ENCODE data around the gene PRR29.
"Not testable (repeated sequence)": the region's sequence is repeated elsewhere in the genome, so short reads cannot be mapped to it uniquely, and the experiment has no call there.

The PRR29 gene

DNA sequence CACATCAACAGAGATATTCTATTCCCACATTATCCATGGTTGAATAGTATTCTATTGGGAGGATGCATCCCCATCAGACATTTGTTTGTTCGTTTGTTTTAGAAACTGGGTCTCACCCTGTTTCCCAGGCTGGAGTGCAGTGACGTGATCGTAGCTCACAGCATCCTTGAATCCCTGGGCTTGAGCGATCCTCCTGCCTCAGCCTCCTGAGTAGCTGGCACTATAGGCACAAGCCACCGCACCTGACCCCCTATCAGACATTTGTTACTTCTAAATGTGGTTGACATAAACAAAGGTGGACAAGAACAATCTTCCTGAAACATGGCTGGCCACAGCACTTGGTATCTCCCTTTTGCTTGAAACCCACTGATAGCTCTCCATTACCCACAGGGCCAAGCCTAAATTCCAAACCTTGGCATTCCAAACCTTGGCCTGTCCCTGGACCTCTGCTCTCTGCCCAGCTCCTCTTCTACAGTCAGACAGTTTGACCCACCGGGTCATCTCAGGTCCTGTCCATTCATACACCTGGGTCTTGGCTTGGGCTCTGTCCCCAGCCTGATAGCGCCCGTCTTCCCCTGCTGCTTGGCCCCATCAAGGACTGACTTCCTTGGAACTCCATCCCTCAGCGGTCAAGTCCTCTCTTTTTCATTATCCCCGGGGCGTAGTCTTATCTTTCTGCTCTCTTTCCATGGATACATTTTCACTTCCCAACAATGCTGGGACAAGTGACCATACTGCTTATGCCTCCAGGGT is 1.5 kb upstream of the PRR29 start:
- in situ Hi-C loops (cut with HindIII; ENCODE audit: low sequenced_read_pairs), result no loop called here

DNA sequence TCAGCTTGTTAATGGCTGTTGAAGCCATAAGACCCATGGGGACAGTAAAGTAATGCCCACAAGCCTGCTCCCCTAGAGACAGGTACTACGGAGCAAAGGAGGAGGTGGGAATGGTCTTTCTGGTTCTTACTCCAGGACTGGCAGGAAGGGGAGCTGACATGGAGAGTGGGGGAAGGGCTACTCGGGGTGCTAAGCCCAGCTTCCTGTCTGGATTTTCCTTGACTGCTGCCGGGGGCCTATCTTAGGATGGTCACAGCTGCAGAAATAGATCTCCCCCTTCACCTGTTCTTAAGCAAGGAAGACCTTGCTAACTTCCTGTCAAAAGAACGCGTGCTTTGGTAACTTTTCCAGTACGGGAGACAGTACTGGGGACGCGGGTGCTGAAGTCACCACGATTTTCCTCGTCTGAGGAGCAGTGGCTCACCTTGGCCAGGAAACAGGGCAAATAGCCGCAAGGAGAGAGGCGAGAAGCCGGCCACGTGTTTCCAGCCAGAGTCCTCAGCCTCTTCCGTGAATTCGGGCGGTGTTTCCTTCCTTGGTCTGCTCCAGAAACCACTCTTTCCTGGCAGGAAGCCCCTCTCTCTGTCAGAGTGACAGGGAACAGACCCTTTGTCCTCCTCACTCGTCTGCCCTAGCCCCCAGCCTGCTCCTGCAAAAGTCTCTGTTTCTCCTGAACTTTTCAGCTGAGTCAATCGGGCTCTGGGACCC is 656 bp upstream of the PRR29 start:
- in situ Hi-C loops (cut with HindIII; ENCODE audit: low sequenced_read_pairs), result no loop called here

DNA sequence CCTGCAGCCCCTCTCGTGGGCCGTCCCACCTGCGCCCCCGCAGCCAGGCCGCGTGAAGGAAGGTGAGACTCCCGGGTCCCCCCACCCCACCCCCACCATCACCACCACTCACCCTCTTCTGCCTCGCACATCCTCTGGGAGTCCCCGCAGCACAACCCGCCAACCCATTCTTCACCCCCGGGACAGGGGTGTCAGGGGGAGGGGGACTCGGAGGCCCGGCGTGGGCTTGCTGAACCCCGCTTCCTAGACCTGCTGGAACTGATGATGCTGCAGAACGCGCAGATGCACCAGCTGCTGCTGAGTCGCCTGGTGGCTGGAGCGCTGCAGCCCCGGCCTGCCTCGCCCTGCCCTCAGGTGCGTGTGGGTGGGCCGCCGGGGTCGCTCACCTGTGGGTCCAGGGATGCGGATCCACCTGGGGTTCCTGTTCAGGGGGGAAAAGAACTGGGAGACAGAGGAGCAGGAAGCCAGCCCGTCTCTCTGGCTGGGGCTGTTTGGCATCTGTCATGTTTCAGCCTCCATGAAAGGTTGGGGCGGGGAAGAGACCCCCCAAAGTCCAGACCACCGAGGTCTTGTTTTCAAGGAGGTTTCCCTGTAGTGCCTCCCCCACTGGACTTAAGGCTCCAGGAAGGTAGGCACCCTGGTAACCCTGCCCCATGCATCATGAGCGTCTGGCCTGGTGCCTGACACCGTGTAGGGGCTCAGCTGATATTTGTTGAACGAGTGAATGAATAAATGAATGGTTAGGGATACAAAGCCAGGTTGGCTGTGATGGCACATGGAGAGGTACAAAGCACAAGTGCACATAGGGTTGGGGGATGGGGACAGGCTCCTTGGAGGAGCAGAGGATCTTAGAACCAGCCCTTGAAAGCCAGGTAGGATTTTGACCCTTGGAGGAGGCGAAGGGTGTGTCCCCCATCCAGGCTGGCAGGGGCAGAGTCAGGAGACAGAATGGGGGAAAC is 849 bp downstream of the PRR29 start:
- in situ Hi-C loops (cut with HindIII; ENCODE audit: low sequenced_read_pairs), result no loop called here

DNA sequence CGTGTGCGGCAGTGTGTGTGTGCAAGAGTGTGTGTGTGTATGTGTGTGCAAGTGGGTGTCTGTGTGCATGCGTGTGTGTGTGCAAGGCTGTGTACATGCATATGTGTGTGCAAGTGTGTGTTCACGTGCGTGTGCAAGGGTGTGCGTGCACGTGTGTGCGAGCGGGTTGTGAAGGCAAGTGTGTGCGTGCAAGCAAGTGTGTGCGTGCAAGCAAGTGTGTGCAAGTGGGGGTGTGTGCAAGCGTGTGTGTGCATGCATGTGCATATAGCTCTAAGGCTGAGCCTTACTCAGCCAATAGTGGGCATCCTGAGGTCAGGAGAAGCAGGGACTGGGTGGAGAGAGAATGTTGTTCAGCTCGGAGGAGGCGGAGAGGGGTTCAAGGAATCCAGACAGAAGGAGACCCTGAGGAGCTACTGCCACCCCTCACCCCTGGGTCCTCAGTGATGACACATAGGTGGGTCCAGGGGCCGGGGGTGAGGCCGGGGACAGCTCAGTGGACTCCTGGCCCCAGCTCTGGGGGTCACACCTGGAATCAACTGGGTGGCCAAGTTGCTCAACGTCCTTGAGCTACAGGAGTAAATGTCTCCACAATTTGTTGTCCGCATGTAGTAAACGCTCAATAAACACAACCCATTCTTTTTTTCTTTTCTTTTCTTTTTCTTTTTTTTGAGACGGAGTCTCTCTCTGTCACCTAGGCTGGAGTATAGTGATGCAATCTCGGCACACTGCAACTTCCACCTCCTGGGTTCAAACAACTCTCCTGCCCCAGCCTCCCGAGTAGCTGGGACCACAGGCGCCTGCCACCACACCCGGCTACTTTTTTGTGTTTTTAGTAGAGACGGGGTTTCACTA is 1.8 kb downstream of the PRR29 start:
- in situ Hi-C loops (cut with HindIII; ENCODE audit: low sequenced_read_pairs), result no loop called here

DNA sequence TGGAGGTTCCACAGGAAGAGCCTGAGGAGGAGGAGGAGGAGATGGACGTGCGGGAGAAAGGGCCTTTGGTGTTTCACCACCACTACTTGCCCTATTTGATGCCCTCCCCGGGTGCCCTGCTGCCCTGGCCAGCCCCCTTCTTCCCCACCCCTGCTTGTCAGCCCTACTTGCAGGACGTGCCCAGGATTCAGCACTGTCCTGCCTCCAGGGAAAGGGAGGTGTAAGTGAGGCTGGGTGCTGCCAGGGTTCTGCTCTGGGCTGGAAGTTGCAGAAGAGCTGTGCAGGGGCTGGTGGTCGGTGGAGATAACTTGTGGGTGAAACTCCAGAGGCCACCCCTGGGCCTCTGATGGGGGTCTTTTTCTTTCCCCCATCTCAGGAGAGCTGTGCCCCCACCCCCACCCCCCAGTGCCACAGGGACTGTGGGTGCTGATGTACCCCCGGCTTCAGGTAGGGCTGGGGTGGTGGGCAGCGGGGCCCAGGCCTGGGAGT is 3.0 kb downstream of the PRR29 start:
- in situ Hi-C loops (cut with HindIII; ENCODE audit: low sequenced_read_pairs), result no loop called here

DNA sequence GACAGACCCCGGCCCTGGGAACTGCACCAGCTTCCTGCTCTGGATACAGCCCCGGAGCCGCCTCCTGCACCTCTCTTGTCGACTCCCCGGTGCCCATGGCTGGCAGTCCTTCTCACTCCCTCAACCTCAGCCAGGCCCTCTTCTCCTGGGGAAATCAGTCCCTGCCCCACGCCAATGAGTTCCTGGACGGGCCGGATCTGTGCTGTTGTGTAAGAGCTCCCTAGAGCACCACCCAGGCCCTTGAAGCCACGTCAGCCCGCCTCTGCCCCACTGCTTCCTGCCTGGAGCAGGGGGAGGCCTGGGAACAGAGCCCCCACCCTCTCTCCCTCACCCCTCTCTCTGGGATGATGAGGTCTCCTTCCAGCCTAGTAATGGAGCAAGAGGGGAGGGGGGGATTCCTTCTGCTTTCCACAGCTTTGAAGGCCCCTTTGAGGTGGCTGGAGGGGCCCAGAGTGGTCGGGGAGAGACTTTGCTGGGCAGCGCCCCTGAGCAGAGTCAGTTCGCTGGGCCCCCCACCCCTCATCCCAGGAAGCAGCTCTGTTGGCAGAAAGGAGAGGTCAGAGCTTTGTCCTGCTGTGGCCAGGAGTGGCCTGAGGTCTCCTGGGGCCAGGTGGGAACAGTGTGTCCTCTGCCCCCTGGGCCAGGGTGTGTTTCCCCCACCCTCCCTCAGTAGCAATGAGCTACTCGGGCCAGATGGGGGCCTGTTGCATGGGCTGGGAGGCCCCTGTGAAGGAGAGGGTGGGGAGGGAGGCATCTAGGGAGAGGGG is 3.8 kb downstream of the PRR29 start:
- in situ Hi-C loops (cut with HindIII; ENCODE audit: low sequenced_read_pairs), result no loop called here

DNA sequence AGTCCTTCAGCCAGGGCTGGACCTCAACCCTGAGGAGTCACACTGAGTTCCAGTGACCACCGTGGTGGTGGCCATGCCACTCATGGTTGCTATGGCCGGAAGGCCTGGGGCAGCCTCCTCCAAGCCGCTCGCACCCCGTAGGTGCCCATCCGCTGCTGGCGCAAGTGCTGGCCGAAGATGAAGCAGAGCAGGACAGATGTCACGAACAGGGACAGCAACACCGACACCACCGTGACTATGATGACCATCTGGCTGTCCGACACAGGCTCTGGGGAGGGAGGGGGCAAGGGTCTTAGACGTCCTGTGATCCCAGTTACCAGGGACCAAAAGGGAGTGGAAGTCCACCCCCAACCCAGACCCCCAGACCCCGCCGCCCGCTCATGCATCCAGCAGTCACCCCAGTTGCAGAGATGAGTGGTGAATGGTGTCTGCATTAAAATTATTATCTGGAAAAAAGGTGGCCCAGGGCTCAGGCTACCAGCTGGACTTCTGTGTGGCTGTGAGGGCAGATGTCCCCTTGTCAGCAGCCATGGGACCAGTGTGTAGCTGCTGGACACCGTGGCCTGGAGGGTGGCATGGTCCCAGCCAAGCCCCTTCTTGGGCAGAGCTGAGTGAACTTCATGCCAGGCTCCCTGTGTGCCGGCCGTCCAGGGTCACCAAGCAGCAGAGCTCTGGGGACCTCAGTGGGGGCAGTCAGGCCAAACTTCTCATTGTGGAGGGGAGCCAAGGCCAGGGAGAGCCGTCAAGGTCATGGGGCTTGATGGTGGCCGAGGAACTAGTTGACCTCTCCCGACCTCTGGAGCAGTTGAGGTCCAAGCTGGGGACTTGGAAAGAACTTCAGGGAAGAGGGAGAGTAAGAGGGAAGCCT is 4.7 kb downstream of the PRR29 start:
- in situ Hi-C loops (cut with HindIII; ENCODE audit: low sequenced_read_pairs), result no loop called here

DNA sequence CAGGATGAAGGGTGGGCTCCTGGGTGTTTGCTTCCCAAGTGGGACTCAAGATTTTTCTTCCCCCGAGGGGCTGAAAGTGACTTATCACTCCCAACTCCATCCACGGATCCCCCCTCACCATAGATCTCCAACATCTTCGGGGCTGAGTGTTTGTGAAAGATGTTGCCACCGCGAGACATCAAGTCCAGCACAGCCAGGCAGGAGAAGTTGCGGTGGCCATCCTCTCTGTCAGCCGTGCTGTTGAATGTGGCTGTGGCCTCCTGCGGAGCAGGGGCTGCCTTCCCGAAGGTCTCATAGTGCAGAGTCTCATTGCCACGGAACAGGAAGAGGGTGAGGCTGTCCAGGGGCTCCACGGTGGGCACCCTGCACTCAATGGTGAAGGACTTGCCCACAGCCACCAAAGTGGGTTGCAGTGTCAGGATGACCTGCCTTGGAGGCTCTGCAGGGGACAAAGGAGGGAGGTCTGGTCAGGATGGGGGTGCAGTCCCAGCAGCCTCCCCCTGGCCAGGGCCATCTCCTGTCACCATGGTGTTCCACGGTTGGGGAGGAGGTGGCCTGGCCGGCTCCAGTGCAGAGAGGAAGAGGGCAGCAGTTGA is 5.5 kb downstream of the PRR29 start:
- in situ Hi-C loops (cut with HindIII; ENCODE audit: low sequenced_read_pairs), result no loop called here

DNA sequence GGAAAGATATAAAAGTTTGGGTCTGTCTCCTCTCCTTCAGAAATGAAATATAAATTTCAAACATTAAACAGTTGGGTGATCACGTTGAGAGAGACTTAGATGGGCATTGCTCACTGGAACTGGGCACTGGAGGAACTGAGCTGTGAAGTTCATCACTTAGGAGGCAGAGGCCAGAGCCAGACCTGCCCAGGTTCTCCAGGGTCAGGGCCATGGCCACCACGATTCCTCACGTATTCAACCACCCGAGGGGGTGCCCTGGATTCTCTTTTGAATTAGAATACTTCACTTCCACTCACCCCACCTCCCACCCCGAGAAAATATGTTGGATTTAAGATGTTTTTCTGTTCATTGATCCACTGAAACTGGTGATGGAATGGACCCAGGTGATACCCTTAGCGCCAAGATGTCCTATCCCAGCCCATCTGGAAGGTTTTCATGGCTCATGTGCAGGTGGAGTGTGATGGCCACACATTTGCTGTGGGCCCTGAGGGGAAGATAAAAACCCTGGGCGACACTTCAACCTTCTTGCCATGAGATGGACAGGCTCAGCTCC is 6.1 kb downstream of the PRR29 start:
- in situ Hi-C loops (cut with HindIII; ENCODE audit: low sequenced_read_pairs), result no loop called here

DNA sequence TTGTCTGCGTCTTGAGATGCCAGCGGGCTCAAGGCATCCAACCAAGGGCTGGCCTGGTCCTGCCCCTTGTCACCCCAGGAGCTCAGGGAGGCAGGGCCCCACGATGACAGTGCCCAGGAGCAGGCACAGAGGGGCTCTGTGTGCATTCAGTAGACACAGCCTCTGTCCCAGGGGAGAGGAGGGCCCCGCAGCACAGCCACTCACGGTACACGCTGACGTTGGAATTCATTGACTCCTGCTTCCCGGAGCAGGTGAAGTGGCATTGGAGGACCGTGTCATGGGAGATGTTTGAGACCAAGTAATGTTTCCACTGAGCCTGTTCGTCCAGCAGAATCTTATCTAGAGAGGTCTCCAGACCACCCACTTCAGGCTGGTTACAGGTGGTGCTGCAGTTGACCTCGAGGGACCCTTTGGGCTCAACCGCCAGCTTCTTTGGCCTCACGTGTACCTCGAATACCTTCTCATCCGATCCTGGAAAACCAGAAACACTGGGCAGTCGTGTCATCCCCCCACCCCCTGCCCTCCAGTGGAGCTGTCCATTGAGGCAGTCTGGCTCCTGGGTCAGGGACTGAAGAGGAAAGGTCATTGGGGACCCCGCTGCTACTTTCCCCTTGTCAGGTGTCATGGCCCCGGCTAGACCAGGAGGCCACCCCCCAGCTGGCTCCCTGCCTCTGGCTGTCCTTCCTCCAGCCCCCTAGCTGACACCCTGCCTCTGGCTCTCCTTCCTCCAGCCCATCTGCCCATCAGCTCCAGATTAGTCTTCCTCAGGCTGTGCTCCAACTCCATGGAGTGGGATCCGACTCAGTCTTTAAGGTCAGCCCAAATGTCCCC is 7.0 kb downstream of the PRR29 start:
- in situ Hi-C loops (cut with HindIII; ENCODE audit: low sequenced_read_pairs), result no loop called here

DNA sequence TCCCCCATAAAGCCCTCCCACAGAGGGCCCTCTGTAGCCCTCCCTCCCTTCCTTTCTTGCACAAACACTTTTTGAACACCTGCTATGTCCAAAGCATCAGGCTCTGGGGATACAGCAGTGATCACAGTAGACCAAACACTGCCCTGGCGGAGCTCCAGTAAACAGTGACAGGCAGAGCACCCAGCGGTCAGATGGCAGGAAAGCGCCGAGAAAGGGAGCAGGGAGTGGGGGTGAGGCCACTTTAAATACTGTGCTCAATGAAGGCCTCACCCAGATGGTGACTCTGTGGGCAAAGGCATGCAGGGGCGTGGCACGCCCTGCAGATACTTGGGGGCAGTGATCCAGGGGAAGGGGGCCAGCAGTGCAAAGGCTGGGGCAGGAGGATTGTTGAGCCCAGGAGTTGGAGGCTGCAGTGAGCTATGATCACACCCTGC is 7.6 kb downstream of the PRR29 start:
- in situ Hi-C loops (cut with HindIII; ENCODE audit: low sequenced_read_pairs), result no loop called here

DNA sequence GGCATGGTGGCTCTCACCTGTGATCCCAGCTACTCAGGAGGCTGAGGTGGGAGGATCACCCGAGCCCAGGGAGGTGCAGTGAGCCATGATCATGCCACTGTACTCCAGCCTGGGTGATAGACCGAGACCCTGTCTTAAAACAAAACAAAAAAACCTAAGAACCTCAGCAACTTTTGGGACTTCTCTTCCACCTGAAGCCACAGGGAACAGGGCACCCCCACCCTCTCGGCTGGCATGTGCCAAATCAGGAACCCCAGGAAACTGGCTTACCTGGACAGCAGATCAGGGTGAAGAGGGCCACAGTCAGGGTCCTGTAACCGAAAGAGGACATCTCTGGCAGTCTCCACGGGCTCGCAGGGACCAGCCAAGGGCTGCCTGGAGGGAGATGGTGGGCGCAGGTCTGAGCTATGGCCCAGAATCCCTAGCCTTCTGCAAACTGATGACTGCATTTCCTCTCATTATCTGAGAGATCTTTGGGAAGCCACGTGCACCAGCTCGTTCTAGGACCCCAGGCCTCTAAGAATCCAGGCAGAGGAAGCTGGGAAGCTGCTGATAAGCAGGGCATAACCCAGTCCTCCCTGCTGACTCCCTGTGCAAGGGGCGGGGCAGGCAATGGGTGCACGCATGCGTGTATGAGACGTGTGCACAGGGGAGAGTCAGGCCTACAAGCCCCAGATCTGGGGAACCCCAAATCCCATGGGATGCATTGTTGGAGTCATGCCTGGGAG is 8.4 kb downstream of the PRR29 start:
- in situ Hi-C loops (cut with HindIII; ENCODE audit: low sequenced_read_pairs), result no loop called here

DNA sequence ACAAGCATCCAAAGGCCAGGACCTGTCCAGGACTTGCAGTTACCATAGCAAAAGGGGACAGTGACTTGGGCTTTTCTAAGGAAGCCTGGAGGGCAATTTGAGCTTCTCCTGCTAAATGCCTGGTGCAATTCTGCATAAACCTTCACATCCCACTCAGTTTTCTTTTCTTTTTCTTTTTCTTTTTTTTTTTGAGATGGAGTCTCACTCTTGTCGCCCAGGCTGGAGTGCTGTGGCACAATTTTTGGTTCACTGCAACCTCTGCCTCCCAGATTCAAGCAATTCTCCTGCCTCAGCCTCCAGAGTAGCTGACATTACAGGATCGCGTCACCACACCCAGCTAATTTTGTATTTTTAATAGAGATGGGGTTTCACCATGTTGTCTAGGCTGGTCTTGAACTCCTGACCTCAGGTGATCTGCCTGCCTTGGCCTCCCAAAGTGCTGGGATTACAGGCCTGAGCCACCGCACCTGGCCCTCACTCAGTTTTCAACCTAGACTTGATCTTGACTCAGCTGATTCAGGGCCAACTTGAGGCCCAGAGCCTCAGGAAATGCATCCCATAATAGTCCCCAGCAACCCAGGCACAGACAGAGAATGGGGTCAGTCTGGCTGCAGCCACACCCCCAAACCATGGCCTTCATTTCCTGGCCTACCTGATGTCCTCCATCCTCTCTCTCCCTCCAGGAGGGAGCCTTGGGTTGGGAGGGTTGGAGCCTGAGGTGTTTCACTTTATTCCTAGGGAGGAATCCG is 9.1 kb downstream of the PRR29 start:
- in situ Hi-C loops (cut with HindIII; ENCODE audit: low sequenced_read_pairs), result not testable (repeated sequence)

DNA sequence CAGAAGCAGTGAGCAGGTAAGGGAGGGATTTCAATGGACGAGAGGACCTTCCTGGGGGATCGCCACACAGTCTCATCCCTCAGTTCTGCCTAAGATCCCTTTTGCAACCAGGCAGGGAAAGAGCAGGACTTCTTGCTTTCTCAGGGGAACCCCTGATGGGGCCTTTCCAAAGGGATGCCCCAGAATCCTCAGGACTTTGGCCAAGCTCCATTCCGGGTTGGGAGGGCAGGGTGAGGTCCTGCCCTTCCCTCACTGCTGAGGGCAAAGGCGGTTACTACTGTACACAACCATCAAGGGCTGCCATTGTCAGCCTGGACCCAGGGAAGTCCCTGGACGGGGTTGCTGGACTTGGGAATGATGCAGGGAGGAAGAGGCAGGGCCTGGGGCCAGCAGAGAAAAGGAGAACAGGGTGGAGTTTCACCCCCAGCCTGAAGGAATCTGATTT is 9.7 kb downstream of the PRR29 start:
- in situ Hi-C loops (cut with HindIII; ENCODE audit: low sequenced_read_pairs), result no loop called here

DNA sequence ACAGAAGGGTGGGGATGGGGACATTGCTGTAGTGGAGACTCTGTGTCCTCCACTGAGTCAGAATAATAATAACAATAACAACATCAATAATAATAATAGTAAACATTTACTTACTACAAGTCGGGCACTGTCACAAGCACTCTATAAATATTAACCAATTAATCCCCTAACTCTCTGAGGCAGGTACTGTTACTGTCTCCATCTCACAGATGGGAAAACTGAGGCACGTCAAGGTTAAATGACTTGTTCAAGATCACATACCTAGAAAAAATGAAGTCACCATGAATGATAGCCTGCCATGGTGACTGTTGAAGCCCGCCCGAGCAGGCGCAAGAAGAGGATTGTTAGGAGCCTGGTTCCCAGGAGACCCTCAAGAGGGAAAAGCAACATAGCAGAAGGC is 10.2 kb downstream of the PRR29 start:
- in situ Hi-C loops (cut with HindIII; ENCODE audit: low sequenced_read_pairs), result no loop called here

DNA sequence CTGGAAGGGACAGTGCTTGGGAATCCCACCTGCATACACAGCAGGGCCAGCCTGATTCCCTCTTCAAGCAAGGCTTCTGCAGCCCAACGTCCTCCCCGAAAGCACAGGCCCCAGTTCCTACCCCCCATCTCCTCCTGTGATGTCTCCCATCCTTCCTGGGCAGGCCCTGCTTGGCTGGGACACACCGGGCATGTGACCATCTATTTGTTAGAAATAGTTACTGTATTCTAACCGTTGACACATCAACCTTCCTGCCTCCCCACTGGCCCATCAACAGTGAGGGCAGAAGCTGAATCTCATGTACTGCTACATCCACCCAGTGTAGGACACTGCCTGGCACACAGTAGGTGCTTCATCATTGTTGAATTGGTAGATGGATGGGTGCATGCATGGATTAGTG is 10.7 kb downstream of the PRR29 start:
- in situ Hi-C loops (cut with HindIII; ENCODE audit: low sequenced_read_pairs), result no loop called here

Measured in DLD1 (cell line).